GF-D8 (cell line): ENCODE measurements around the gene ENPP1.

ENCODE experiments used
- DNase-seq: peaks from one replicate; lab custom pipeline; 2025; lab: John Stamatoyannopoulos, UW

The ENPP1 gene

GRCh38 chr6:131916847-131917246 is 109.0 kb downstream of the ENPP1 start:
- no peak for DNase-seq

- DNase-seq: peak; percentile 54
Observed at GRCh38 chr6:131917318-131917717, 109.5 kb downstream of the ENPP1 start.

- no peak for DNase-seq
Observed at GRCh38 chr6:131917763-131918649, 110.2 kb downstream of the ENPP1 start.

GRCh38 chr6:131918650-131919355 is 111.0 kb downstream of the ENPP1 start:
- DNase-seq: no peak

GRCh38 chr6:131920656-131921055 is 112.8 kb downstream of the ENPP1 start:
- no peak for DNase-seq

- no peak for DNase-seq
Observed at GRCh38 chr6:131923356-131923755, 115.5 kb downstream of the ENPP1 start.

- peak; percentile 11 for DNase-seq
Observed at GRCh38 chr6:131924881-131925474, 117.2 kb downstream of the ENPP1 start.

- DNase-seq: no peak
Observed at GRCh38 chr6:131929264-131929663, 121.4 kb downstream of the ENPP1 start.

GRCh38 chr6:131929976-131930375 is 122.2 kb downstream of the ENPP1 start:
- no peak for DNase-seq

- DNase-seq: no peak
Observed at GRCh38 chr6:131931063-131931750, 123.4 kb downstream of the ENPP1 start.

- DNase-seq: no peak
Observed at GRCh38 chr6:131936156-131936555, 128.3 kb downstream of the ENPP1 start.

- DNase-seq: no peak
Observed at GRCh38 chr6:131937226-131937625, 129.4 kb downstream of the ENPP1 start.

GRCh38 chr6:131937703-131938631 is 130.1 kb downstream of the ENPP1 start:
- no peak for DNase-seq
